ENCODE data around the gene TAF15.

TAF15 gene

GRCh38 chr17:35788477-35789368 lies 20.6 kb upstream of the TAF15 start:
- DNase-seq = no peak

DNA sequence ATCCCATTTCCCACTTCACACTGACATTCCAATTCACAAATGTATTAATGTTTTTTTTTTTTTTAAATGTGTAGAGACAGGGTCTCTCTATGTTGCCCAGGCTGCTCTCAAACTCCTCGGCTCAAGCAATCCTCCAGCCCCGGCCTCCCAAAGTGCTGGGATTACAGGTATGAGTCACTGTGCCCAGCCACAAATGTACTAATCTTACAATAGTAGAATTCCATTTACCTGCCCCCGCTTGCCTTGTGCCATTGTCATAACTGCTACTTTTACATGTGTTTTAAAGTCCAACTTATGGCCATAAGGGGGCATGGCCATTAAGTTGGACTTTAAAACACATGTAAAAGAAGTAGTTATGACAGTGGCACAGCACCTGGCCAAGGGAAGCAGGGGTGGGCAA lies 18.4 kb upstream of the TAF15 start:
- DNase-seq = no peak

DNA sequence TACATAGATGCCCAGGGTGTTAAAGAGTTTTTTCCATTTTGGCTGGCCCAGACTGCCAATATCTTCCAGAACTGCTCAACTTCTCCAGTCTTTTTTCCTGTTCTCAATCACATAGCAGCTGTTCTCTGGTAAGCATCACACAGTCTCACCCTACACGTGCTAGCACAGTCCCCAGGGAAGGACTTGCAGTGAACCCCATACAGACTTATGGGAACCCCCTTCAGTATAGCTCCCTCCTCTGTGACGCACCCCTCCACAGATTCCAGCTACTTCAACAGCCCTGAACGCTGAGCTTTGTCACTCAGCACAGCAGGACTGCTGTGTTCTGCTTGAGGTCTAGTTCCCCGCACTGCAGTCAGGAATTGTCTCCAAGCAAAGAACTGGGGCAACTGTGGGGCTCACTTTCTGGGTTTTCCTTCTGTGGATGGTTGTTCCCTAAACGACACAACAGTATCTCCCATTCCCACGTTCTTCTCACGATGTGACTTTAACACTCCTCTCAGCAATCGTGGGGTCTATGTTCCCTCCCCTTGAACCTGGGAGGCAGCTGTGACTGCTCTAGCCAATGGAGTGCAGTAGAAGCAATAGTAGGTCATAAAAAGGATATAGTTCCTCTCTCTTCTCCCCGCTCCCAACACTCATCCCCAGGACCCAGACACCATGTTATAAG lies 17.5 kb upstream of the TAF15 start:
- DNase-seq = no peak

DNA sequence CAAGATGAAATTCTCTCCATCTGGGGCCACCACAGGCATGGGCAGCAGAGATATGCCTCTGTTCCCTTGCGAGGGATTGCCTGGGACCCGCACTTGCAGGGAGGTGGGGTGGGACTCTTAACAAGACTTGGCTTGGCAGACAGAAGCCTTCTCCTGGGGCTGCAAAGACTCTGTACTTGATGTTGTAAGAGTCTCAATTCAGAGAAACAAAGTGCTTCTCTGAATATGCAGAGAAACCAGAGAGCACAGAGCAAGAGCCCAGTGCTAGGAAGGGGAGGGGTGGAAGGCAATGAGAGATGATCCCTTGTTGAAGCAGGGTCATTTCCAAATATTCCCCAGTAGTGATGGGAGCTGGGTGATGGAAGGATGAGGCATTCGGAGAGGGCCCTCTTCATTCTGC lies 16.0 kb upstream of the TAF15 start:
- no peak for DNase-seq

DNA sequence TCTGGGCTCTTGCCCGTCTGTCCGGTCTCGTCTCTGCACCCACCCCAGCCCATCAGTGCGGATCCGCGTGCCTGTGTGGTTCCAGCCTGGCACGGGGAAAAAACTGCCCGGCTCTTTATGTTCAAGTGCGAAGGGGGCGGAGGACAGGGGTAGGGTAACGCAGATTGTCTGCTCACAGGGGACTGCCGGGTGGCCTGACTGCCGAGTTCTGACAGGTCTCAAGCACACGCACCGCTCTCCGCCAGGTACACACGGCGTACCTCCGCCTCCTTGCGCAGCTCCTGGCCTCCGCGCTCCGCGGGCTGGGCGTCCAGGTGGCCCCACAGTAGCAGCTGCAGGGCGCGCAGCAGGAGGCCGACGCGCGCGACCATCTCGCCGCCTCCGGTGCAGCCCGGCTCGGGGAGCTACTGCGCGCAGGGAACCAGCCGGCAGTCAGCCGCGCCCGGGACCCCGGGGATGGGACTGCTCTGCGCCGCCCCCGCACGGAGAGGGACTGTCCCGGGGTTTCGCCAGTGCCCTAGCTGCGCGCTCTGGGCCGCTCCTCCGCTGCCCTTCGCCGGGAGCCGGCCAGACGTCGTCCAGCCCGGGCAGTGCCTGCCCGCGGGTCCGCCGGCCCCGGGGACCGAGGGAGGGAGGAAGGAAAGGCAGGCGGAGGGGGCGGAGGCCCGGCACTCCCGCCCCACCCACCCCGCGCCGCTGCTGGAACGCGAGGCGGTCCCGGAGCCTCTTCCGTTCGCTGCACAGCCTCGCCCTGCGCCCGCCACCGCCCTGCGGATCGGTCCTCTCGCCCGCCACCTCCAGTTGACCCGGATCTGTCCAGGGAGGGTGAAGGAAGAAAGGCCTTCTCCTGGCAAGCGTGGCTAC lies 14.0 kb upstream of the TAF15 start, which contains the start of gene MMP28:
TSS of gene MMP28 (minus strand) at position 635 of the 864 bp plus-strand sequence. CDS start at position 371, 264 bp downstream.
- peak in 1 of 2 experiments; percentile 18 for DNase-seq

- no peak for DNase-seq
These were observed 13.4 kb upstream of the TAF15 start for GRCh38 chr17:35795871-35796265.

GRCh38 chr17:35796942-35797341 lies 12.3 kb upstream of the TAF15 start:
- DNase-seq = no peak

DNA sequence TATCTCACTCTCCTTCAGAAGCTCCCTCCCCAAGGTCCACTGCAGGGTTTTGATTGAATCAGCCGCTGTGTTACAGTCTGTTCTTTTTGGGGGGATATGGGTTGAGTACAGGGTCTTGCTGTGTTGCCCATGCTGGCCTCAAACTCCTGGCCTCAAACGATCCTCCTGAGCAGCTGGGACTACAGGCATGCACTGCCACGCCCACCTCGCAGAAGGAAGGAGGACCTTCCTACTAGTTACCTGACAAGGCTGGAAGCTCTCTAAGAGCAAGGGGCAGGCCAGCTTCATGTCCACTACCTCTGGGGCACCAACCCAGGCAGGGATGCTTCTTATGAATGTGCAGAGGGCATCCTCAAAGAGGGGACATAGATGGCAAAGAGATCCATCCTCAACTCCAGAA lies 11.9 kb upstream of the TAF15 start:
- DNase-seq = no peak

DNA sequence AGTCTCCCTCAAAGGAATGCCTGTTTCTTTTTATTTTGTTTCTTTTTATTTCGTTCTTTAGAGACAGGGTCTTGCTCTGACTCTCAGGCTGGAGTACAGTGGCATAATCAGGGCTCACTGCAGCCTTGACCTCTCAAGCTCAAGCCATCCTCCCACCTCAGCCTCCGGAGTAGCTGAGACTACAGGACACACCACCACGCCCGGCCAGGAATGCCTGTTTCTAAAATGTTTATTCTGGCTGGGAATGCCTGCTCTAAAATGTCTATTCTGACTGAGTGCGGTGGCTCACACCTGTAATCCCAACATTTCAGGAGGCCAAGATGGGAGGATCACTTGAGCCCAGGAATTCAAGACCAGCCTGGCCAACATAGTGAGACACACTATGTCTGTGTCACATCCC lies 11.4 kb upstream of the TAF15 start:
- no peak for DNase-seq

GRCh38 chr17:35799942-35800341 lies 9.3 kb upstream of the TAF15 start:
- no peak for DNase-seq

DNA sequence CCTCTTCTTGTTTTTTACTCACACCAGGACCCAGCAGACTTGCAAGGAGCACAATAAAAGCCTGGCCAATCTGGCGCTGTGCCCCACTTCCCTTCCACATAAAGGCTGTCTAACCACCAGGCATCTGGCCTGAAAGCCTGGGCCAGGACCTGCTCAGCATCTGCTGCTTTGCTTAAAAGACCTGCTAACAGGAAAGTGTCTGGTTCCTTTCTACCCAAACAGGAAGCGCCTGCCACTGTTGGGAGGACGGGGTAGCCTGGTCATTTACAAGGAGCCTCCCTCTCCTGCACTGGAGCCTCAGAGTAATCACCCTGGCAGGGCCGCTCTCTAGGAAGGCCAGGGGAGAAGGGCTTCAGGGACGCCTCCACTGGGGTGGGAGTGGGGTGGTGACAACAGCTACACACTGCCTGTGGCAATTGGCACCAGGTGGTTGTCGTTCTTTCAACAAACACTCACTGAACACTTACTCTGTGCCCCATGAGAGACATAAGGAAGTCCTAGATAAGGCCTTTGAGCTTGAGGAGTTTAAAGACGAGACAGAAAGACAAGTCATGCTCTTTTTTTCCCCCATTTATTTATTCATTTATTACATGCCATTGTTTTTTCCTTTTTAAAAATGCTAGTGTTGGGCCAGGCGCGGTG lies 7.6 kb upstream of the TAF15 start:
- DNase-seq = peak; percentile 98 to 99

DNA sequence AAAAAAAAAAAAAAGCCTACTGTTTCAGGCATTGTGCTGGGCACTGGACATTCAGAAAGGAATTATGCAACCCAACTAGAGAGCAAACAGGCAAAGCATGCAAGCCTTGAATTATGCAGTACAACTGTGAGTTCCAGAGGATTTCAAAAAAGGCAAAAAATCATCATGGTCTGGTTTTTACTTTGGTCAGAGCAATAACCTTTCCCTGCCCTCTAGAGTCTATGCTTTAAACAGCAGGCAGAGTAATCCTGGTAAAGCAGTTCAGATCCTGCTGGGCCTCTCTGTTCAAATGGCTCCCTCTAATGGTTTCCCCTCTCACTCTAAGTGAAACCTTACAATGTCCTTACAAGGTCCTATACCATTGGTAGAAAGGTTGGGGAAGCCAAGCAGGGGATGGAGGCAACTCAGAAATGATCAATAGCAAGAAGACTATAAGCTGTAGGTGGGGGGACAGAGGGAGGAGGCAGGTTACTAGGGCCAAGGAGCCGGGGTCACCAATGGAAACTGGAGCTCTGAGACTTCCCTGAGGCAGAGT lies 4.6 kb upstream of the TAF15 start:
- DNase-seq = peak; percentile 97 to 98

DNA sequence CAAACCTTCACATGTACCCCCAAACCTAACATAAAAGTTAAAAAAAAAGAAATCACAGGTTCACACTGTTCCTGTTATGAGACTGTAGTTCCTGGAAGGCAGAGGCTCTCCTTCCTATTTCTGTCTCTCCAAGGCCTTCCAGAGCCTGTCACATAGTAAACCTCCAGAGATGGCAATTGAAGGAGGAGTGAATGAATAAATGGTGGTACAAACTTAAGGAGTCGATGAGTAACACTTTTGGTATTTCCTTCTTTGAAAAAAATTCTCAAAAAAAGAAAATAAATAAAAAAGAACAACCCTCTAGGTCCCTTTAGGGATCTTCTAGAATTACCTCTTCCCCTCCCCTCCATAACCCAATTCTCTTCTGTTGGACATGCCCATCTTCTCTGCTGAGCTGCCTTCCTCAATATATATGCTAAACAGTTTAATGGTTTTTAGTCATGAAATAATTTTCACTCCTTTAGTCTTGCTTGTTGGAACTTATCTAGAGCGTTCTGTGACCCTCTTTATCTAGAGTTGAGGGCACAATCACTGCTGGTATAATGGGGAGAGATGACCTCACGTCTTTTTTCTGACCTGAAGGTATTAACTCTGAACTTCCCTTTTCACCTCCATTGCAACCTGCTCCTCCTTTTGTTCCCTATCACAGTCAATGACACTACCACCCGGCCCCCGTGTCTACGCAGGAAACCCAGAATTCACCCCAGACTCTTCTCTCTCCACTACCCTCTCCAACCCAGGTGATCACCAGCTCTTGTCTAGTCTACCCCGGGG lies 1.7 kb upstream of the TAF15 start:
- DNase-seq = no peak

- DNase-seq = no peak
These were observed 883 bp upstream of the TAF15 start for GRCh38 chr17:35808240-35808961.

DNA sequence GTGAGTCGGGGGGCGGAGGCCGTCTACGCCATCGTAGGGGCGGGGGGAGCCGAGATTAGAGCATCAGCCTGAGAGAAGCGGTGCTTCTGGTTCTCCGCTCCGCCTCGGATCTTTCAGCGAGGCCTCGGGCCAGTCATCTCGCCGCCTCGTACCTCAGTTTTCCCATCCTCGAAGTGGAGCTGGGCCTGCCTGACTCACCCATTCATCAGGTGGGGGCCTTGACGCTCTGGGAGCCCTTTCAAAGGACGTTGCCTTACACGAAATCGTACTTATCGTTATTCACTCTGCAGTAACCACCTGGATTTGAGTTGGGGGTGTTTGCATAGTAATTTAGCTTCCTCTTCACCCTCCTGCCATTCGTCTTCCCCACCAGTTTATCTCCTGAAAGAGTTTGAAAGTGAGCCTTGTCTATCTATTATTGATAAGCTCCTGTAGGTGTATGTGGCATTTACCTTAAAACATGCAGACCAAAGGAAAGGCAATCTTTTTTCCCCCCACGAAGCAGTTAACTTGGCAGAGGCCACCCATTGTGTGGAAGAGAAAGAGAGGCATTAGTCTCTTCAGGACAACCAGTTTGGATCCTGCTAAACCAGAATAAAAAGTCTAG lies 674 bp downstream of the TAF15 start:
- no peak for DNase-seq

- DNase-seq = no peak
These were observed 2.5 kb downstream of the TAF15 start for GRCh38 chr17:35811759-35812158.

GRCh38 chr17:35812456-35812855 lies 3.2 kb downstream of the TAF15 start:
- no peak for DNase-seq

- no peak for DNase-seq
These were observed 7.4 kb downstream of the TAF15 start for GRCh38 chr17:35816723-35817122.

DNA sequence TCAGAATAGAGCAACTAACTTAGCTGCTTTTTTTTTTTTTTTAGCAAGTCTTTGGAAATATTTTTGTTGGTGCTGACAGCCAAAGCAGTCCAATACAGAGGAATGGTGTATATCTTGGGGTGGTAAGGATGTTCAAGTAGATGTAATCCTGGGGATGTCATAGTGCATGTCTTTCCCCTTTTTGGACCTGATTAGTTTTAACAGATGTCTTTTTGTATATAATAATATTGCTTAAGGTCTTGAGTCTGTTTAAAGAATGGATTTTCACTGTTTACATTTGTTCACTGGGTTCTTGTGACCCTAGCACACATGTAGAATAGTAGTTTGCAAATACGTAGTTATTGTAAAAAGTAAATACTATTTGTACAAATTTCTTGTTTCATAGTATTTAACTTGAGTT lies 7.9 kb downstream of the TAF15 start:
- no peak for DNase-seq

- DNase-seq = no peak
These were observed 10.2 kb downstream of the TAF15 start for GRCh38 chr17:35819455-35819854.

DNA sequence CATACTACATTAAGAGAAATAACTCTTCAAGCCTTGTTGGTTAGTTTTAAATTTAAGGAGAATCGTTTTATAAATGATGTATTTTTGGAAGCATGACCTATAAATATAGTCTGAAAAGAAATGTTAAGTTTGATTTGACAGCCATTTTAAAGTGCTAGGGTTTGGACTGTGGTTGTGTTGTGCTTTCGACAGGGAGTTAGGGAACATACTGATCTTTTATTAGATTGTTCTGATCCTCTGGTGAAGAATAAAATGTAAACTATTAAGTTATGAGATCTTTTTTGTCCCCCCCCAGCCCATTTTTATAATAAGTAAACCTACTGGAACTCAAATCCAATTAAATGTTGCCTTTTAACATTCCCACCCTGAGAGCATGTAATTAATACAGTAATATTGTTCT lies 12.0 kb downstream of the TAF15 start:
- DNase-seq = no peak
